ENCODE data around the gene ABCG1.
"Not testable (repeated sequence)": the region's sequence is repeated elsewhere in the genome, so short reads cannot be mapped to it uniquely, and the experiment has no call there.

Gene ABCG1

DNA sequence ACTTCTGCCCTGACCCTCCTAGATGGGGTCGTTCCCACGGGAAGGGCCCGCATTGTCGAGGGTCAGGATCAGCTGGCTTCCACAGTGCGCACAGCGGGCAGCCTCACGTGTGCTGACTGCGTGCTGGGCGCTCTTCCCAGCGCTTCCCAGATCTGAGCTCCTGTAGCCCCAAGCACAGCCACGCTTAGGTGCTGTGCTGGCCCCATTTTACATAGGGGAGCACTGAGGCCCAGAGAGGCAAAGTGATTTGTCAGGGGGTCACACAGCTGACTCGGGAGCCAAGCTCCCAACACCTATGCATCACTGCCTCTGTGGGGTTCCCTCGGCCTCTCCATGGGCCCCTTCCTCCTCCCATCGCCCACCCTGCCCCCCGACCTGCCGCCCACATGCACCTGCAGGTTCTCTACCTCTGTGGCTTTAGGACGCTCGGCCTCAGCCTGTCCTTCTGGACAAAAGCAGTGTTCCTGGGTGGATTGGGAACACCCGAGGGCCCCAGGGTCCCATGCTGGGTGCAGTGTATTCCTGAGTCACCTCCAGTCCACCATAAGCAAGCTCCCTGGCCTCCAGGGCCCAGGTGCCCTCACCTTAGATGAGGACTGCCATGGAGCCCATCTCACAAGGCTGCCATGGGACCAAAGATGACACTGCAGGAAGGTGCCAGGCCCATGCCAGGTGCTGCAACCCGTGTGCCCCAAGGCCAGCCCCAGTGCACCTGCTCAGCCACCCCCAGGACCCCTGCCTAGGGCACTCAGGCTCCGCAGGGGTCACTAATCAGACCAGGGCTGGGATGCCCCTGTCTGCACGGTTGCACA, 73.0 kb downstream of the ABCG1 start:
- no peak for DNase-seq (ENCODE audit: low read depth)

DNA sequence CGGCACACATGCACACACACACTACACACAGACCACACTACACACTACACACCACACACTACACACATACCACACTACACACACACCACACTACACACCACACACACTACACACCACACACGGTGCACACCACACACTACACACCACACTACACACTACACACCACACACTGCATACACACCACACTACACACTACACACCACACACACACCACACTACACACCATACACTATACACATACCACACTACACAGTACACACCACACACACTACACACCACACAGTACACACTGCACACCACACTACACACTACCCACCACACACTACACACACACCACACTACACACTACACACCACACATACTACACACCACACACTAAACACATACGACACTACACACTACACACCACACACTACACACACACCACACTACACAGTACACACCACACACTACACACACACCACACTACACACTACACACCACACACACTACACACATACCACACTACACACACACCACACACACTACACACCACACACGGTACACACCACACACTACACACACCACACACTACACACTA, 73.7 kb downstream of the ABCG1 start:
- not testable (repeated sequence) for DNase-seq (ENCODE audit: low read depth)

DNA sequence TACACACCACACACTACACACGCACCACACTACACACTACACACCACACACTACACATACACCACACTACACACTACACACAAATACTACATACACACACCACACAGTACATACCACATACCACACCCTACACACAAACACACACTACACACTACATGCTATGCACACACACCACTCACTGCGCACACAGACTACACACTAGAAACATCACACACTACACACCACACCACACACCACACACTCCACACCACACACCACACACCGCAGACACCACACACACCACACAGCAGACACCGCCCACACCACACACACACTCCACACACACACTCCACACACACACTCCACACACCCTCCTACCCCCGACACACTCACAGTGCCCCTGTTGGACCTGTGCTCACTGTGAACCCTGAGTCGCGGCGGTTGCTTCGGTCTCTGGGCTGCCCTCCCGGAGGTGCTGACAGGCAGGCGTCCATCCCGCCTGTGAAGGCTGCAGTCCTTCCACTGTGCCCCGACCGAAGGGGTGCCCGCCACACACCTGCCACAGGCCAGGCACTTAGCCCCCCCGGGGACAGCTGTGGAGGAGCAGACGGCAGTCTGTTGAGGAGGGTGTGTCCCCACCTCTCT, 74.8 kb downstream of the ABCG1 start:
- no peak for DNase-seq (ENCODE audit: low read depth)

DNA sequence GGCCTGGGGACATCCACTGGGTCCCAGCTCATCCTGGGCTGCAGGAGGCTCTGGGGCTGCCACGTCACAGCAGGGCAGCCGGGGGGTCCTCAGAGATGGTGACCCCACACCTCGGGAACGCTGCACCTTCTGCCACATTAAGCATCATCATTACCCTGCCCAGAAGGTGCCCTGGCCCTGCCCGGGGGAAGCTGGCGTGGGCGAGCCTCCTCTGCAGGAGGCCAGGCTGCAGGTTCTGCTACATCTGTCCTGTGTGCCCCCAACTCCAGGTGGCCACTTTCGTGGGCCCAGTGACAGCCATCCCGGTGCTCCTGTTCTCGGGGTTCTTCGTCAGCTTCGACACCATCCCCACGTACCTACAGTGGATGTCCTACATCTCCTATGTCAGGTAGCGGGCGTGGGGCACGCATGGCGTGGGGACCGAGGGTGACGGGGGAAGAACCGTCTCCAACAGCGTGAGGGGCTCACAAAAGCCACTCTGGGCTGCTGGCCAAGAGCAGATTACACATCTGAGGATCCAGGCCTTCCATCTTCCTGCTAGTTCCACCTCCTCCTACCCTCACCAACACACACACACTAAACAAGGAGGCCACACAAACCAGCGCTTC, 75.4 kb downstream of the ABCG1 start:
- DNase-seq (ENCODE audit: low read depth) = no peak

DNA sequence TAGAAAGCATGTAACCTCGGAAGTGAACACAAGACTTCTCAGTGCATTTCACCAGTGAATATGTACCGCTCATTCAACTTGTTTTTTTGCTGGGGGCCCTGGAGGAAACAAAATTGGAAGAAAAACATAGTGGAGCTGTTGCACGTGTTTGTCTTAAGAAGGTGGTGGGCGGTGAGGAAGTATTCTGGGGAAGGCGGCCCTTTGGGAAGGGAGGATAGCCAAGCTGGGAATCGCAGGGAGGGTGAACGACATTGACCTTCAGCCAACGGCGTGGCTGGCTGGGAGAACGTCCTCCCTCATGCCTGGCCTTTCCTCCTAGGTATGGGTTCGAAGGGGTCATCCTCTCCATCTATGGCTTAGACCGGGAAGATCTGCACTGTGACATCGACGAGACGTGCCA, 76.9 kb downstream of the ABCG1 start:
- DNase-seq (ENCODE audit: low read depth) = no peak

DNA sequence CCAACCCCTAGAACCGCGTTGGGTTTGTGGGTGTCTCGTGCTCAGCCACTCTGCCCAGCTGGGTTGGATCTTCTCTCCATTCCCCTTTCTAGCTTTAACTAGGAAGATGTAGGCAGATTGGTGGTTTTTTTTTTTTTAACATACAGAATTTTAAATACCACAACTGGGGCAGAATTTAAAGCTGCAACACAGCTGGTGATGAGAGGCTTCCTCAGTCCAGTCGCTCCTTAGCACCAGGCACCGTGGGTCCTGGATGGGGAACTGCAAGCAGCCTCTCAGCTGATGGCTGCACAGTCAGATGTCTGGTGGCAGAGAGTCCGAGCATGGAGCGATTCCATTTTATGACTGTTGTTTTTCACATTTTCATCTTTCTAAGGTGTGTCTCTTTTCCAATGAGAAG, 77.6 kb downstream of the ABCG1 start:
- no peak for DNase-seq (ENCODE audit: low read depth)

DNA sequence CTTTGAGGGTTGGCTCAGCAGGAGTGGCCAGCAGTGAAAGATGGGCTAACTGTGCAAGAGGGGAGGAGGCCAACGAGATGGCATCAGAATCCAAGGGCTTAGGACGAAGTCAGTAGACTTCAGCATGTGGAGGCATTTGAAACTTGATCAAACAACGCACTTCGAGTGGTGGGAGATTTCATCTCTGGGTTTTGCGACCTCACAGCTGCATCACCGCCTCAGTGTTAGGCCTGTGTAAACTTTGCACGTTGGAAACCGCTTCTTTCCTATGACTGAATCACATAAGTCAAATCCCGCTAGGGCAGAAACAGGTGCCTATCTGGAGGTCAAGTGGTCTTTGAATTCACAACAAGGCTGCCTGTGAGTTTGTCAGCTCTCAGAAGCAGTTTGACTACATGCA, 78.4 kb downstream of the ABCG1 start:
- no peak for DNase-seq (ENCODE audit: low read depth)

DNA sequence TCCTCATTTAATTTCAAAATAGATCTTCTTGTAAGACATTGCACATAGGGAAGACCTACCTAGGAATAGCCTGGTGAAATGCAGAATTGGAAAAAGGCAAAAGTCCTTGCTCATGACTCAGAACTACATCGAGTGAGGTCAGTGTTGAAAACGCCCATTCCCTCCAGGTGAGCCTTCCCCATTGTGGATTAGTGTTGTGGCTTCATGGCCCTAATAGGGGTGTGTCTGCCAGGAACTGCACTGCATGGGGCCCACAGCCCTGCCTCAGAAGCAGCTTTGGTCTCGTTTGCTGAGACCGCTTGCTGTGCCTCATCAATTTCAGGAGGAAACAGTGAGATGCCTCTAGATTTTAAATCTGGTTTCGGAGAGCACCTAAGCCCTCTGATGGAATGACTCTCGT, 79.3 kb downstream of the ABCG1 start:
- no peak for DNase-seq (ENCODE audit: low read depth)

DNA sequence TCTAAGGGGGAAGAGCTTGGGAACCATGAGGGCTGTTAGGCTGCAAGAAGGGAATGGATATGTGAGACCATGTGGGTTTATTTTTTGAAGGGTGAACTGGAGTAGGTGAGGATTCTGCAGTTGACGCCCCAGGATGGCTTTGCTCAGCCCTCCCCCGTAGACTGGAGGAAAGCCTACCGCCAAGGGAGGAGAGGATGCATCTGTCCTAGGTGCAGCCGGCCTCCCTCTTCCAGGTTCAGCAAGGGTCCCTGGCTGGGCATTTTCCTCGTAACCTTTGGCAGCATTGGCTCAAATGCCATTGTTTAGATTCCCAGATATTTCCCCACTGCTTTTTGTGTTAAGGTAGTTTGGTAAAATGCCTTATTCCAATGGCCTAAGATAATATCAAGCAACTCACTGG, 79.7 kb downstream of the ABCG1 start:
- DNase-seq (ENCODE audit: low read depth) = no peak

DNA sequence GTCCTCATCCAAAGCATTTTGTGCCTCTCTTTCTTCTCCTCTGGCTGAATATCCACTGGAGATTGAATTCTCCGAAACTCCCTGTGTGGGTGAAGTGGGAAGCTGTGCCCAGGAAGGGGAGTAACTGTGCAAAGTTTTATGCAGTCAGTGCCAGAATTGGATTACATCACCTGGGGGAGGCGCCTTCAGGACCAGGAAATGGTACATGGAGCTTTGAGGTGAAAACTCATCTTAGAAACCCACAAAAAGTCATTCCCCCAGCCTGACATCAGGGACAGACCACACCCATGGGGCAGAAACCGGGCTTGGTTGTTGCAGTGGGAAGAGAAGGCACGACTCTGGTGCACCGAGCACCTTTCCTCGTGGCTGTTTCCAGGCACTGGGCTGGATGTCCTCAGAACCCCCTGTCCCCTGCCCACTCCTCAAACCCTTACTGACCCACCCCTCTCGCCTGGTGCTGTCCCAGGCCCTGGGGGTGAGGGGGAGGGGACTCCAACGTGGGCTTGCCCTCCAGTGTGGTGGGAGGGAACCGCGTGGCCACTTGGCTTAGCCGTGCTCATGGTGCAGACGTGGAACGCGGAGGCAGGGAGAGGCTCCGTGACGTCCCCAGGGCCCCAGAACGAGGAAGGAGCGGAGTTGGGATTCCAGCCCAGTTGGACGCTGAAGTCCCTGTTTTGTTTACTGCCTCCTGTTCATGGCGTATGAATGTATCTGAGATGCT, 80.5 kb downstream of the ABCG1 start:
- no peak for DNase-seq (ENCODE audit: low read depth)

DNA sequence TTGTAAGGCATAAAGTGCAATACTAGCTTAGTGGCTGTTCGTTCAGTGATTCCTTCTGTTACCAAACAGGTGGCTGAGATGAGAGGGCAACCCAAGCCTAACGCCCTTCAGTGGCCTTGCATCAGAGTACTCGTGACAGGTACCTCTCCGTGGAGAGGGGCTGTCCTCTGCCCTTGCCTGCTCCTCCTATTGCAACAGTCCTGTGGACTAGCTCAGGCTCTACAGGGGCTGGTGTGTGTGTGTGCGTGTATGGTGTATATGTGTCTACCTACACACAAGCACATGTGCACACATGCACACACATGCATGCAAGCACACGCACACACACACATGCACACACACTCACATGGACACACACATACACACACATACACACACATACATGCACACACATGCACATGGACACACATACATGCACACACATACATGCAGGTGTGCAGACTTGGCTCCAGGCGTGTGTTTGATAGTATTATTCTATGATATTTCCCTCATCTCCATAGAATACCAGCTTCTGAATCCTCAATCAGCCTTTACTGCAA, 81.2 kb downstream of the ABCG1 start:
- DNase-seq (ENCODE audit: low read depth) = no peak

DNA sequence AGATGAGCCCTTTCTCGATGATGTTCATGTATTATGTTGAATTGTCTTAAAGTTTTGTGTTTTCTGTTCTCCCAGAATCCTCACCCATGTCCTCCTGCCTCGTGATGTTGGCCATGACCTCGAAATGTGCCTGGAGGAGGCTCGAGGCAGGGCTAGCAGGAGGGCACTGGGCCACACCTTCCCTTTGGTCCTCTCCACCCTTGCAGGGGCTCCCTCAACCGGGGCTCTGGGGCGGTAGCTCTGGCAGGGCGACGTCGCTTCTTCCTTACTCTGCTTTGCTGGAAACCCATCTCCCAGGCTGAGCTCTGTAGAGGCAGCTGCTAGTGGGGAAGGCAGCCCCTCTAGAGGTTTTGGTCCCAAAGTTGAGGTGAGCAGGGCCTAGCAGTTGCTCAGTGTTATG, 82.0 kb downstream of the ABCG1 start:
- no peak for DNase-seq (ENCODE audit: low read depth)

DNA sequence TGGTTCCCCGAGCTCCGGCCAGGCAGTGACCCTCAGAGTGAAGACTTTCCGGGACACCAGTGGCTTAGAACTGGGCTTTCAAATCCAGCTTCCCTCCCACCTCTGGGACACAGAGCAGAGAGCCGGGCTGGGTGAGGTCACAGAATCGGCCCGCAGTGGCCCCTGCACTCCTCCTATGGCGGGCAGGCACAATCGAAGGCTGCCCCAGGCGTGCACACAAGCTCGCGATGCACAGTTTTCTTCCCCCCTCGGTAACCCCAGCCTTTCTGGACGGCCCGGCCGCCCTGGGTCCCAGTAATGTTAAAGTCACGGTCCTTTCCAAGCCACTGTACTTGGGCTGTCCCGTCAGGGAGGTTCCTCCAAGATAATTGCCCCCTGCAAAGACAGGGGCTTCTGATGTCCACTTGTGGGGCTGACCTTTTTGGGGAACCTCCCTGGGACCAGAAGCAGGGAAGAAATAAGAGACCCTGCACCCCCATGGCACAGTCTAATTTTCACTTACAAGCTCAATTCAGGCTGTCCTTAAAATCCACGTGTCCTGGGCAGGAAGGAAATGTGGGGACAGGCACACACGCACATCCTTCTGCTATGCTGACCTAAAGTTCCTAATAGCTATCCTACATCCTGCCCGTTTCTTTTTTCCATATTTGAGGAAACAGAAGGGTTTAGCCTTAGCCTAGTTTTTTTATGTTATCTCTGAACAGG, 82.6 kb downstream of the ABCG1 start:
- DNase-seq (ENCODE audit: low read depth) = no peak

DNA sequence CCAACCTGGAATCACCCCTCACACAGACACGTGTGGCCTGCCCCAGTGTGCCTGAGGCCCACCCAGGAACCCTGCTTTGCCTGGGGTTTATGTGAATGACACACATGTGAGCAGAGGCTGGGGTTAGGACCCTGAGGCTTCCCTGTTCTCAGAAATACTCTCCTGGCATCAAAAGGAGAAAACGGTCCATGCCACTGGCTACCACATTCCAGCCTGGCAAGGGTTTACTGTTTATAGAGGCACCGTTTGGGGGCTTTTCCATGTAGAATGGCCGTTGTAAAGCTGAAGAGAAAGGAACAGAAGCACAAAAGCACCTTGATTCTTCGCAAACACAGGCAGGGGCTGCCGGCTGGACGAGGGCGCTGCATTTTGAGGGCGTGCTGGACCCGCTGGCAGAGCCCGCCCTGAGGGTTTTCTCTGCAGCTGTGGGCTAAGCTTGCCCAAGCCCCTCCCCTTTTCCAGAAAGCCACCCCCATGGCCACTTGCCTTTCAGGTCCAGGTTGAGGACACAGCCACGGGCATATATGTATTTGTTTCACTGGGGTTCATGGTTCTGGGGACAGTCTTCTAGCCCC, 83.2 kb downstream of the ABCG1 start:
- DNase-seq (ENCODE audit: low read depth) = no peak

DNA sequence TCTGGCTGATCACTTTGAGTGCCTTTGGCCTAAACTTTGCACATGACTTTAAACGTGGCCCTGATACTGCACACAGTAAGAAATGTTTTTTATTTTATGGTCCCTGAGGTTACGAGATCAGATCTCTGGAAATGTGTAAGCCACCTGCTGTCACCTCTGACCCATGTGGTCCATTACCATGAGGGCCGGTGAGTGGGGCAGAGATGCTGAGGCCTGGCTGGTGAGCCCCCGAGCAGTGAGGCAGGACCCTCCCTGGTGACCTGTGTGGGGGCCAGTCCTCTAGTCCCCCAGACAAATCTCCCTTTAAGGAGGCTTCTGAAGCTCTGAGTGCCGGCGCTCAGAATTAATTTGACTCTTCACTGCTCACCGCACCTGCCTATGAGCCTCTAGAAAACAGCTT, 83.9 kb downstream of the ABCG1 start:
- DNase-seq (ENCODE audit: low read depth) = no peak

DNA sequence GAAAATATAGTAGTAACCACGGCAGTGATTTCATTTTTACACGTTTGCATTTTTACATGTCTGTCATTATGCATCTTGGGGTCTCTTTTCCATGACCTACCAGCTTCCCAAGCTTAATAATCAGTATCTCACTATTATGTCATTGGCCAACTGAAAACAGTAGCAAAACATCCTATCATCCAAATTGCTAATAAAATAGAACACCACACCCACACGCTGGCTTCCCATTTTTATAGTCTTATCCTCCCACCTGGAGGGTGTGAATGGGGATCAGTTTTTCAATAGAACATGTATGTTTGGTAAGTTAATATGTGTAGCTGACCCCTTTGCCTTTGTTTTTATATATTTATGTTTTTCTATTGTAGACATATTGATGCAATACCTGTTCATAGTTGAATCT, 84.5 kb downstream of the ABCG1 start:
- no peak for DNase-seq (ENCODE audit: low read depth)

DNA sequence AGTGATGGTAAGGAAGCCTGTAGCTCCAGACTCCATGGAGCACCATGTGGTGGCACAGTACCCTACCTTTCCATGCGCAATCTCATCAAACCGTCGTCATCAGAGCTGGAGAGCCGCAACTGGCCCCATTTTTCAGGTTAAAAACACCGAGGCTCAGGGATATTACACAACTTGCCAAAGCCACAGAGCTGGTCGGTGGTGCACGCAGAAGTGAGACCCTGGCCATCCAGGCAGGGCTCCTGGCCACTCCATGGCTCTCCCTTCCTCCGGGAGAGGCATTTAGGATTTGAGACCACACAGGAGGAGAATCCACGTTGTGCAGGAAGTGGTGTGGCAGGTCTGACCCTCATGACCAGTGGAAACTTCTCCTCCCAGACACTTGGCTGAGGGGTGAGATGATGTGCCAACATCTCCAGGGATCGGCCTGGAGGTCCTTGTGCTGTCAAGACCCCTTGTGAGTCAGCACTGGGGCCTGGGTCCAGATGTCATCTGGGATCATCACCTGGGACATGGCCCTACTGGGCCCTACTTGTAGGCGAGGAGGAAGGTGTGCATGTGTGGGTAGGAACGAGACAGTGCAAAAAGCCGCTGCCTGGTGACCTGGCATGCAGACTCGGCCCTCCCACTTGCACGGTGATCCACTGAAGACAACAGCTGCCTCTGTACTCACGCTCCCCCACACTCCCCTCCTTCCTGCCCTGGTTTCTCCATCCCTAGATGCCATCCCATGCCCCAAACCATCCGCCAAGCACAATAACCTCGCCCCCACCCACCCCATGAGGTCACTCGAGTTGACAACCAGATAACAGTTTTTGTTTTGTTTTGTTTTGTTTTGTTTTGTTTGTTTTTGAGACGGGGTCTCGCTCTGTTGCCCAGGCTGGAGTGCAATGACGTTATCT, 85.9 kb downstream of the ABCG1 start:
- no peak for DNase-seq (ENCODE audit: low read depth)

DNA sequence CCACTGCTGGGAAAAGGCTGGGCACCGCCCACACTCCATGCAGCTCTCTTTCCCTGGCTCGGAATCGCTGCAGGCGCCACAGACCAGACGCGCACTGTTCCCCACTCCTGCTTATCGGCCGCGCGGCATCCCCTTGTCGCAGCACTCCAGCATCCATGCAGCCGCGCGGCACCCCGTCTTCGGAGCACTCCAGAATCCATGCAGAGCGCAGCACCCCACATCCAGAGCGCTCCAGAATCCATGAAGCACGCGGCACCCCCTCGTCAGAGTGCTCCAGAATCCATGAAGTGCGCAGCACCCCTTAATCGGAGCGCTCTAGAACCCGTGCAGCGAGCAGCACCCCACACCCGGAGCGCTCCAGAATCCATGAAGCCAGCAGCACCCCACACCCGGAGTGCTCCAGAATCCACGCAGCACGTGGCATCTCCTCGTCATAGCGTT, 86.8 kb downstream of the ABCG1 start:
- no peak for DNase-seq (ENCODE audit: low read depth)

DNA sequence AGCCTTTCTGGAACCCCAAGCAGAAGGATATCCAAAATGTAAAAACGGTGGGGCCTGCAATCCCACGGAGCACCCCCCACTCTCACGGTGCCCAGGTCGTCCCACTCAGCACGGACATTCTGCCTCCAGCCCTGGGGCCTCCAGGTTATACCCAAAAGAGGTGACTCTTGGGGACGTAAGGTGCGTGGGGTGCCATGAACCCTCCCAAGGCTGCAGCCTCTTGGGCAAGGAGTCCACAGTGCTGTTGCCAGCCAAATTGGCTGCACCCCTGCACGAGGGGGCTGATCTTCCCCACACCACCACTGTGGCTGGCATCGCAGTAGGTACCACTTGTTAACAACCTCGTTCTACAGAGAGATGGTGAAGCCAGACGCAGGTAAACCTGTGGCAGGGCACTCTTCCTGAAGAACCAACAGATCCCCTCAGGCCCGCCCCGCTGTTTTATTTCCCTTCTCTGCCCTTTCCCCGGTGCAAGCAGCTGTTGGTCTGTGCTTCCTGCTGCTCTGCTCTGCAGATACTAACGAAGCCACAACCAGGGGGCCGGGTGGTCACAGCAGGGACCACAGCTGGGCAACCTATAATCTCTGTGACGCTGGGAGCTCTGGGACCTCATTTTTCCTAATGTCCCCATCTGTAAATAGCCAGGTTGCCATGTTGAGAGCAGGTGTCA, 87.6 kb downstream of the ABCG1 start:
- DNase-seq (ENCODE audit: low read depth) = no peak

DNA sequence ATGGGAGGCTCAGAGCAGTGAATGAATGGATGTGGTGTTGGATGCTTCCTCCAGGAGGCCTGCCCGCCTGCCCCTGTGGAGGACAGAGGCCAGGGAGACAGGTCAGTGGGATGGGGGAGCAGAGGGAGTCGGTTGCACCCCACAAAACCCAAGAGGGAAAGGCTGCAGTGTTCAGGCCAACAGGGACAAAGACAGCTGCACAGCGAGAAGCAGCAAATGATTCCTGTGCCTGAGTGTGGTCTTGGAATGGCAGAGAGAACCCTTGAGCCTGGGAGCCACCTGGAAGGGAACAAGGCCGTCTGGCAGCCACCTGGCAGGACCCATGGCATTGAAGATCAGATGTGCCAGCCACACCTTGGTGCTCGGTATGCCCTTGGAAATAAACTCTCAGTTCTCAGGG, 88.2 kb downstream of the ABCG1 start:
- no peak for DNase-seq (ENCODE audit: low read depth)
